PFSK-1 (cell line): Measurements from ENCODE around the gene CCDC184. TPM values are rescaled to one million over a fixed set of nuclear protein-coding genes. Genes with fewer than 3 reads are reported as not detected.

Source experiments
- FOXP2 ChIP-seq: optimal IDR thresholded peaks from 2 replicates; pipeline ENCODE3; 2011; ENCODE audit warnings: borderline replicate concordance, control low read depth, inconsistent platforms; ENCODE audit not compliant: insufficient read depth; ENCODE audit errors: extremely low read length, extremely low read depth
- POLR2AphosphoS5 ChIP-seq: IDR thresholded peaks from 2 replicates; pipeline ENCODE4 v1.6.1; 2012; ENCODE audit warnings: low read depth, mild to moderate bottlenecking, control low read depth, low read length, moderate library complexity
- SIN3A ChIP-seq: IDR thresholded peaks from 2 replicates; pipeline ENCODE4 v1.6.1; 2012; ENCODE audit warnings: mild to moderate bottlenecking, low read length, moderate library complexity, borderline replicate concordance; ENCODE audit not compliant: insufficient read depth
- TAF1 ChIP-seq: IDR thresholded peaks from 2 replicates; pipeline ENCODE4 v1.6.1; 2012; ENCODE audit warnings: low read length, control low read depth, borderline replicate concordance; ENCODE audit not compliant: insufficient read depth
- polyA plus RNA-seq: library from polyadenylated mRNA; unstranded; fragments of >200 nt; gene quantifications from one replicate; pipeline ENCODE4 v1.2.1, GENCODE V29; 2012; ENCODE audit warnings: low read depth, missing spikeins; ENCODE audit not compliant: insufficient read length
- TF ChIP-seq, protein P1 (sequence below), 2 experiments: IDR thresholded peaks; 2 replicates each; pipeline versions ENCODE4 v1.6.1 to v1.8.0; 2011 to 2012; ENCODE audit warnings: low read depth in 2 of 2, low read length in 2 of 2, control low read depth in 1 of 2, inconsistent platforms in 1 of 2, mild to moderate bottlenecking in 1 of 2, moderate library complexity in 1 of 2; ENCODE audit not compliant: insufficient read depth in 1 of 2

The CCDC184 gene
- not detected for polyA plus RNA-seq

DNA sequence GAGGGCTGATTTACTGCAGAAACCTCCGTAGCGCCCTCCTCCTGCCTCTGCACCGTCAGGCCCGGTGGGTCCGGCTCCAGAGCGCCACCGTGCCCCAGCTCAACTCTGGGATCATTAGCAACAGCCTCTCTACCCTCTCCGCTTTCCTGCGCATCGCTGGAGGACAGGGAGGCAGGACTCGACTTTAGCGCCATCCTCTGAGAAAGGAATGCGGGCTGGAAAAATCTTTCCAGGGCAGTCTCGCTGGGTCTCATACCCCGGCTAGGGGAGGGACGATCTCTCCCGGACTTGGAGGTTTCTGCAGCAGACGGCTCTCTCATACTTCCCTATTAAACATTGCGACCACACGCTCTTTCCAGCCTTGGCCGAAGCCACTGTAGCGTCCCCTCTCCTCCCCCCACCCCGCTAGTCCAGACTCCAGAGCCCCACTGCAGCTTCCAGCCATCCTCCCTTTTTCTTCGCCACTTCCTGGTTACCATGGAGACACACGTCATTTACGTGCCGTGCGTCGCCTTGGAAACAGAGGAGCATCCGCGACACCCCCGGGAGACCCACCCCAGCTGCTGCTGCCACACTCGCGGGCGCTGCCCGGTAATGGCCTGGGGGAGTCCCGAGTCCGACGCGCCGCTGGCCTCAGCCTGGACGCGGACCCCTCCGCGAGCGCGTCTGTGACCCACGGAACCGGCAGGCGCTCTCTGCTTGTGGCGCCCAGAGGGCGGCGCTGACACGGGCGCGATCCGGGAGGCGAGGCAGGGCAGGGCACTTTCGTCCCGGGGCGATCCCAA is at the start of gene CCDC184:
Gene CCDC184, plus strand, starts transcription at position 554 of the 785 bp plus-strand sequence. CDS start 479 bp downstream, outside the sequence.
- no peak for TF ChIP-seq SIN3A
- no peak for TF ChIP-seq FOXP2
- TF ChIP-seq, protein P1, sequence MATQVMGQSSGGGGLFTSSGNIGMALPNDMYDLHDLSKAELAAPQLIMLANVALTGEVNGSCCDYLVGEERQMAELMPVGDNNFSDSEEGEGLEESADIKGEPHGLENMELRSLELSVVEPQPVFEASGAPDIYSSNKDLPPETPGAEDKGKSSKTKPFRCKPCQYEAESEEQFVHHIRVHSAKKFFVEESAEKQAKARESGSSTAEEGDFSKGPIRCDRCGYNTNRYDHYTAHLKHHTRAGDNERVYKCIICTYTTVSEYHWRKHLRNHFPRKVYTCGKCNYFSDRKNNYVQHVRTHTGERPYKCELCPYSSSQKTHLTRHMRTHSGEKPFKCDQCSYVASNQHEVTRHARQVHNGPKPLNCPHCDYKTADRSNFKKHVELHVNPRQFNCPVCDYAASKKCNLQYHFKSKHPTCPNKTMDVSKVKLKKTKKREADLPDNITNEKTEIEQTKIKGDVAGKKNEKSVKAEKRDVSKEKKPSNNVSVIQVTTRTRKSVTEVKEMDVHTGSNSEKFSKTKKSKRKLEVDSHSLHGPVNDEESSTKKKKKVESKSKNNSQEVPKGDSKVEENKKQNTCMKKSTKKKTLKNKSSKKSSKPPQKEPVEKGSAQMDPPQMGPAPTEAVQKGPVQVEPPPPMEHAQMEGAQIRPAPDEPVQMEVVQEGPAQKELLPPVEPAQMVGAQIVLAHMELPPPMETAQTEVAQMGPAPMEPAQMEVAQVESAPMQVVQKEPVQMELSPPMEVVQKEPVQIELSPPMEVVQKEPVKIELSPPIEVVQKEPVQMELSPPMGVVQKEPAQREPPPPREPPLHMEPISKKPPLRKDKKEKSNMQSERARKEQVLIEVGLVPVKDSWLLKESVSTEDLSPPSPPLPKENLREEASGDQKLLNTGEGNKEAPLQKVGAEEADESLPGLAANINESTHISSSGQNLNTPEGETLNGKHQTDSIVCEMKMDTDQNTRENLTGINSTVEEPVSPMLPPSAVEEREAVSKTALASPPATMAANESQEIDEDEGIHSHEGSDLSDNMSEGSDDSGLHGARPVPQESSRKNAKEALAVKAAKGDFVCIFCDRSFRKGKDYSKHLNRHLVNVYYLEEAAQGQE (IDR thresholded peaks at IDR 0.05; ENCODE audit: insufficient read depth in 1 of 2, low read depth in 2 of 2, low read length in 2 of 2) = no peak
- no peak for TF ChIP-seq POLR2AphosphoS5

GRCh38 chr12:48135027-48135426 is 48.4 kb upstream of the CCDC184 start:
- TF ChIP-seq, protein P1 (IDR thresholded peaks at IDR 0.05; ENCODE audit: insufficient read depth in 1 of 2, low read depth in 2 of 2, low read length in 2 of 2) = no peak
- TF ChIP-seq POLR2AphosphoS5 (no peak), TAF1 (no peak), FOXP2 (no peak), SIN3A (no peak)

GRCh38 chr12:48142818-48143674 is 40.4 kb upstream of the CCDC184 start:
- TF ChIP-seq, protein P1 (IDR thresholded peaks at IDR 0.05; ENCODE audit: insufficient read depth in 1 of 2, low read depth in 2 of 2, low read length in 2 of 2) = no peak
- TF ChIP-seq SIN3A (no peak), FOXP2 (no peak), TAF1 (no peak), POLR2AphosphoS5 (no peak)

DNA sequence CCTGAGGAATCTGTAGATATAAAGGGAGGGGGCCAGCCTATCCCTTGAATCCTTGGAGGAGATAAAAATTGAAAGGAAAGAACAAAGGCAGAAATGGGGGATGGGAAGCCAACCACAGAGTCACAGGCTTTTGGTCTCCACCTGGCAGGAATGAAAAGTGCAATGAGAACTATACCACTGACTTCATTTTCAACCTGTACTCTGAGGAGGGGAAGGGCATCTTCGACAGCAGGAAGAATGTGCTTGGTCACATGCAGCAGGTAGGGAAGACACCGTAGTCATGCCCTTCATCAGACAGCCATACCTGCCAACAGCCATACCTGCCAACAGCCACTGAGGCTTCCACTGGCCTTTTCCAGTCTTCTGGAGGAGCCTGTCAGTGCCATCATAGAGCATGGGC is 39.5 kb upstream of the CCDC184 start:
- TF ChIP-seq FOXP2 (no peak), POLR2AphosphoS5 (no peak), SIN3A (no peak)

DNA sequence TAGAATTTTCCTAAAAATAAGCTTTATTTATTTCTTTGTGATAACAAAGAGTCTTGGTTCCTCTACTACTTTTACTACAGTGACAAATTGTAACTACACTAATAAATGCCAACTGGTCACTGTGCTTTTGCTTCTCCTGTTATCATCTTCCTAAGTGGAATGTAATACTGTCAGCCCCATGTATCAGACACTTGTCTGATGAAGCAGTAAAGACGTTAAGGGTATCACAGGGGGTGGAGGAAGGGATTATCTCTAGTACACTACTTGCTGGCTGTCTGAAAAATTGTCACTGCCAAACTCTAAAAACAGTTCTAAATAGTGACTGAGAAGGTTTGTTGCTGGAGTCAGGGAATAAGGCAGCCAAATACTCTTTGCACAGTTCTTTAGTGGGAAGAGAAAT is 37.5 kb upstream of the CCDC184 start:
- TF ChIP-seq, protein P1 (IDR thresholded peaks at IDR 0.05; ENCODE audit: insufficient read depth in 1 of 2, low read depth in 2 of 2, low read length in 2 of 2) = no peak
- TF ChIP-seq POLR2AphosphoS5 = no peak
